OCI-LY1 (cell line): ENCODE measurements around the gene FGA.

Source experiments
- H2AFZ ChIP-seq: fragments of 200-600 bp; sonication (generic), shearing (Covaris generic); 2 replicates; pipeline ENCODE4 v1.6.0; 2014; ENCODE audit warnings: antibody characterized with exemption, mild to moderate bottlenecking, low read length
- H3F3A ChIP-seq: fragments of 200-600 bp; sonication (generic), shearing (Covaris generic); 2 replicates; pipeline ENCODE4 v1.6.0; 2014; ENCODE audit warnings: mild to moderate bottlenecking, antibody characterized with exemption, low read length, moderate library complexity; ENCODE audit not compliant: insufficient read depth
- H3K27ac ChIP-seq: fragments of 200-600 bp; sonication (generic); 2 replicates; pipeline ENCODE4 v1.5.1; 2014; ENCODE audit warnings: low read length, mixed run types, mild to moderate bottlenecking, low read depth; ENCODE audit not compliant: poor library complexity, severe bottlenecking
- H3K27me3 ChIP-seq: fragments of 200-600 bp; sonication (generic); 2 replicates; pipeline ENCODE4 v1.6.0; 2014; ENCODE audit warnings: antibody characterized with exemption, mild to moderate bottlenecking, low read length, moderate library complexity; ENCODE audit not compliant: insufficient read depth
- H3K36me3 ChIP-seq: fragments of 200-600 bp; sonication (generic); 2 replicates; pipeline ENCODE4 v1.6.1; 2014; ENCODE audit warnings: mild to moderate bottlenecking, antibody characterized with exemption, low read length, moderate library complexity, mixed read lengths; ENCODE audit not compliant: insufficient read depth
- H3K4me1 ChIP-seq: fragments of 200-600 bp; sonication (generic); 2 replicates; pipeline ENCODE4 v1.5.1; 2014; ENCODE audit warnings: mild to moderate bottlenecking, low read length, moderate library complexity; ENCODE audit not compliant: insufficient read depth, severe bottlenecking
- H3K4me2 ChIP-seq: fragments of 200-600 bp; sonication (generic), shearing (Covaris generic); 2 replicates; pipeline ENCODE4 v1.6.1; 2014; ENCODE audit warnings: low read length
- H3K4me3 ChIP-seq: fragments of 200-600 bp; sonication (generic); 2 replicates; pipeline ENCODE4 v1.5.1; 2014; ENCODE audit warnings: low read length, low read depth, mild to moderate bottlenecking, mixed read lengths; ENCODE audit not compliant: poor library complexity, severe bottlenecking
- H3K79me2 ChIP-seq: fragments of 200-600 bp; shearing (Covaris generic); 2 replicates; pipeline ENCODE4 v1.6.1; 2016; ENCODE audit warnings: mixed run types, low read length, mixed read lengths; ENCODE audit not compliant: insufficient read depth
- H3K9ac ChIP-seq: fragments of 200-600 bp; sonication (generic), shearing (Covaris generic); 2 replicates; pipeline ENCODE4 v1.6.1; 2014; ENCODE audit warnings: mild to moderate bottlenecking, low read length, mixed read lengths
- H3K9me2 ChIP-seq: fragments of 200-600 bp; sonication (generic), shearing (Covaris generic); 2 replicates; pipeline ENCODE4 v1.6.1; 2014; ENCODE audit warnings: low read depth, mild to moderate bottlenecking, low read length, mixed read lengths
- H3K9me3 ChIP-seq: fragments of 200-600 bp; shearing (Covaris generic); 2 replicates; pipeline ENCODE4 v1.6.1; 2014; ENCODE audit warnings: low read length, mixed read lengths
- H4K20me1 ChIP-seq: fragments of 200-600 bp; sonication (generic), shearing (Covaris generic); 2 replicates; pipeline ENCODE4 v1.6.0; 2016; ENCODE audit warnings: mild to moderate bottlenecking, low read length; ENCODE audit not compliant: insufficient read depth
- CTCF ChIP-seq: fragments of 200-600 bp; sonication (generic), shearing (Covaris generic); IDR thresholded peaks from 2 replicates; pipeline ENCODE4 v1.5.1; 2017; ENCODE audit warnings: mild to moderate bottlenecking, antibody characterized with exemption, low read length, moderate library complexity, mixed read lengths
- EZH2 ChIP-seq: fragments of 200-600 bp; sonication (generic), shearing (Covaris generic); IDR thresholded peaks from 2 replicates; pipeline ENCODE4 v1.8.0; 2017; ENCODE audit warnings: borderline replicate concordance, mixed run types, mild to moderate bottlenecking, antibody characterized with exemption, low read length, moderate library complexity, mixed read lengths

FGA gene

GRCh38 chr4:154618708-154619315 is 28.3 kb upstream of the FGA start:
- H2AFZ ChIP-seq, result no peak overlapping the region
- H3F3A ChIP-seq, result no peaks in the 10 kb centered on the region
- peaks cover 8% of the 10 kb centered on the region for H3K4me1 ChIP-seq
- H3K27ac ChIP-seq, result no peak overlapping the region
- TF ChIP-seq CTCF (peak; percentile 76), EZH2 (no peak)
- H3K9me3 ChIP-seq, result no peaks in the 10 kb centered on the region
- H3K9ac ChIP-seq, result no peak overlapping the region
- no peak overlapping the region for H3K4me3 ChIP-seq
- no peak overlapping the region for H3K4me2 ChIP-seq
- no peaks in the 10 kb centered on the region for H4K20me1 ChIP-seq
- no peaks in the 10 kb centered on the region for H3K79me2 ChIP-seq
- no peaks in the 10 kb centered on the region for H3K36me3 ChIP-seq
- H3K27me3 ChIP-seq, result no peaks in the 10 kb centered on the region
- no peaks in the 10 kb centered on the region for H3K9me2 ChIP-seq

- Histone ChIP-seq H3K4me2 (no peak overlapping the region), H3K9me2 (no peaks in the 10 kb centered on the region), H3K4me1 (peaks cover 8% of the 10 kb centered on the region), H3K36me3 (no peaks in the 10 kb centered on the region), H3F3A (no peaks in the 10 kb centered on the region), H2AFZ (no peak overlapping the region), H3K4me3 (no peak overlapping the region), H3K9ac (no peak overlapping the region), H3K9me3 (no peaks in the 10 kb centered on the region), H3K27me3 (no peaks in the 10 kb centered on the region), H3K27ac (no peak overlapping the region), H3K79me2 (no peaks in the 10 kb centered on the region), H4K20me1 (no peaks in the 10 kb centered on the region)
- TF ChIP-seq CTCF (no peak), EZH2 (no peak)
Observed at GRCh38 chr4:154617820-154618317, 27.3 kb upstream of the FGA start.

GRCh38 chr4:154616731-154617130 is 26.2 kb upstream of the FGA start:
- H3K79me2 ChIP-seq, result no peaks in the 10 kb centered on the region
- no peaks in the 10 kb centered on the region for H3F3A ChIP-seq
- H2AFZ ChIP-seq, result no peak overlapping the region
- no peaks in the 10 kb centered on the region for H4K20me1 ChIP-seq
- H3K9me2 ChIP-seq, result no peaks in the 10 kb centered on the region
- H3K4me1 ChIP-seq, result peaks cover 8% of the 10 kb centered on the region
- H3K4me3 ChIP-seq, result no peak overlapping the region
- H3K27ac ChIP-seq, result no peak overlapping the region
- H3K4me2 ChIP-seq, result no peak overlapping the region
- H3K36me3 ChIP-seq, result no peaks in the 10 kb centered on the region
- H3K9me3 ChIP-seq, result no peaks in the 10 kb centered on the region
- no peak overlapping the region for H3K9ac ChIP-seq
- no peaks in the 10 kb centered on the region for H3K27me3 ChIP-seq
- TF ChIP-seq CTCF, result no peak
- TF ChIP-seq EZH2, result no peak
